GM20000 (cell line): ENCODE data around the gene AKAP17A.
"Not testable (repeated sequence)": the region's sequence is repeated elsewhere in the genome, so short reads cannot be mapped to it uniquely, and the experiment has no call there.

ENCODE experiments used
- DNase-seq: peaks from one replicate; pipeline ENCODE4 v3.0.0; 2012; ENCODE audit warnings: low spot score
- CTCF ChIP-seq: IDR thresholded peaks from 2 replicates; pipeline ENCODE4 v1.5.1; 2012; ENCODE audit warnings: mild to moderate bottlenecking, control low read depth; ENCODE audit errors: extremely low read depth, missing control alignments

AKAP17A gene

GRCh38 chrX:1610736-1611135 lies 19.3 kb downstream of the AKAP17A start:
- no peak for TF ChIP-seq CTCF
- no peak for DNase-seq

- DNase-seq: no peak
- TF ChIP-seq CTCF: no peak
Observed at GRCh38 chrX:1612641-1613286, 21.4 kb downstream of the AKAP17A start.

- no peak for DNase-seq
- TF ChIP-seq CTCF: no peak
Observed at GRCh38 chrX:1614927-1615326, 23.5 kb downstream of the AKAP17A start, which contains the start of gene ASMT. Gene ASMT, plus strand, starts transcription at chrX:1615059. Its CDS starts 141 bp downstream, at chrX:1615200.

- TF ChIP-seq CTCF: no peak
- no peak for DNase-seq
Observed at GRCh38 chrX:1618689-1619088, 27.3 kb downstream of the AKAP17A start.

GRCh38 chrX:1623691-1624090 lies 32.3 kb downstream of the AKAP17A start:
- no peak for TF ChIP-seq CTCF
- no peak for DNase-seq

- not testable (repeated sequence) for DNase-seq
Observed at GRCh38 chrX:1624158-1624860, 32.9 kb downstream of the AKAP17A start.

GRCh38 chrX:1624861-1625215 lies 33.4 kb downstream of the AKAP17A start:
- not testable (repeated sequence) for DNase-seq

GRCh38 chrX:1629244-1629643 lies 37.8 kb downstream of the AKAP17A start:
- DNase-seq: no peak

More at GRCh38 chrX:1629244-1629643, 37.8 kb downstream of the AKAP17A start:
- TF ChIP-seq CTCF: no peak
